OCI-LY1 (cell line): ENCODE data around the gene OR13C8.

ENCODE experiments used
- H2AFZ ChIP-seq: fragments of 200-600 bp; sonication (generic), shearing (Covaris generic); 2 replicates; pipeline ENCODE4 v1.6.0; 2014; ENCODE audit warnings: antibody characterized with exemption, mild to moderate bottlenecking, low read length
- H3F3A ChIP-seq: fragments of 200-600 bp; sonication (generic), shearing (Covaris generic); 2 replicates; pipeline ENCODE4 v1.6.0; 2014; ENCODE audit warnings: mild to moderate bottlenecking, antibody characterized with exemption, low read length, moderate library complexity; ENCODE audit not compliant: insufficient read depth
- H3K27ac ChIP-seq: fragments of 200-600 bp; sonication (generic); 2 replicates; pipeline ENCODE4 v1.5.1; 2014; ENCODE audit warnings: low read length, mixed run types, mild to moderate bottlenecking, low read depth; ENCODE audit not compliant: poor library complexity, severe bottlenecking
- H3K27me3 ChIP-seq: fragments of 200-600 bp; sonication (generic); 2 replicates; pipeline ENCODE4 v1.6.0; 2014; ENCODE audit warnings: antibody characterized with exemption, mild to moderate bottlenecking, low read length, moderate library complexity; ENCODE audit not compliant: insufficient read depth
- H3K36me3 ChIP-seq: fragments of 200-600 bp; sonication (generic); 2 replicates; pipeline ENCODE4 v1.6.1; 2014; ENCODE audit warnings: mild to moderate bottlenecking, antibody characterized with exemption, low read length, moderate library complexity, mixed read lengths; ENCODE audit not compliant: insufficient read depth
- H3K4me1 ChIP-seq: fragments of 200-600 bp; sonication (generic); 2 replicates; pipeline ENCODE4 v1.5.1; 2014; ENCODE audit warnings: mild to moderate bottlenecking, low read length, moderate library complexity; ENCODE audit not compliant: insufficient read depth, severe bottlenecking
- H3K4me2 ChIP-seq: fragments of 200-600 bp; sonication (generic), shearing (Covaris generic); 2 replicates; pipeline ENCODE4 v1.6.1; 2014; ENCODE audit warnings: low read length
- H3K4me3 ChIP-seq: fragments of 200-600 bp; sonication (generic); 2 replicates; pipeline ENCODE4 v1.5.1; 2014; ENCODE audit warnings: low read length, low read depth, mild to moderate bottlenecking, mixed read lengths; ENCODE audit not compliant: poor library complexity, severe bottlenecking
- H3K79me2 ChIP-seq: fragments of 200-600 bp; shearing (Covaris generic); 2 replicates; pipeline ENCODE4 v1.6.1; 2016; ENCODE audit warnings: mixed run types, low read length, mixed read lengths; ENCODE audit not compliant: insufficient read depth
- H3K9ac ChIP-seq: fragments of 200-600 bp; sonication (generic), shearing (Covaris generic); 2 replicates; pipeline ENCODE4 v1.6.1; 2014; ENCODE audit warnings: mild to moderate bottlenecking, low read length, mixed read lengths
- H3K9me2 ChIP-seq: fragments of 200-600 bp; sonication (generic), shearing (Covaris generic); 2 replicates; pipeline ENCODE4 v1.6.1; 2014; ENCODE audit warnings: low read depth, mild to moderate bottlenecking, low read length, mixed read lengths
- H3K9me3 ChIP-seq: fragments of 200-600 bp; shearing (Covaris generic); 2 replicates; pipeline ENCODE4 v1.6.1; 2014; ENCODE audit warnings: low read length, mixed read lengths
- H4K20me1 ChIP-seq: fragments of 200-600 bp; sonication (generic), shearing (Covaris generic); 2 replicates; pipeline ENCODE4 v1.6.0; 2016; ENCODE audit warnings: mild to moderate bottlenecking, low read length; ENCODE audit not compliant: insufficient read depth
- EZH2 ChIP-seq: fragments of 200-600 bp; sonication (generic), shearing (Covaris generic); IDR thresholded peaks from 2 replicates; pipeline ENCODE4 v1.8.0; 2017; ENCODE audit warnings: borderline replicate concordance, mixed run types, mild to moderate bottlenecking, antibody characterized with exemption, low read length, moderate library complexity, mixed read lengths
- TF ChIP-seq, protein P1 (sequence below): fragments of 200-600 bp; sonication (generic), shearing (Covaris generic); IDR thresholded peaks from 2 replicates; pipeline ENCODE4 v1.5.1; 2017; ENCODE audit warnings: mild to moderate bottlenecking, antibody characterized with exemption, low read length, moderate library complexity, mixed read lengths

OR13C8 gene

DNA sequence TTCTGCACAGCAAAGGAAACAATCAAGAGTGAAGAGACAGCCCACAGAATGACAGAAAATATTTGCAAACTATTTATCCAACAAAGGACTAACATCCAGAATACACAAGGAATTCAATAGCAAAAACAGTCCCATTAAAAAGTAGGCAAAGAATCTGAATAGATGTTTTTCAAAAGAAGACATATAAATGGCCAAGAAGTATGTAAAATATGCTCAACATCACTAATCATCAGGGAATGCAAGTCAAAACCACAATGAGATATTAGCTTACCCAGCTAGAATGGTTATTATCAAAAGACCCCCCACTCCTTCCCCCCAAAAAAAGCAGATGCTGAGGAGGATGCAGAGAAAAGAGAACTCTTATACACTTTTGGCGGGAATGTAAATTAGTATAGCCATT lies 13.4 kb upstream of the OR13C8 start:
- TF ChIP-seq EZH2 = no peak
- TF ChIP-seq, protein P1, sequence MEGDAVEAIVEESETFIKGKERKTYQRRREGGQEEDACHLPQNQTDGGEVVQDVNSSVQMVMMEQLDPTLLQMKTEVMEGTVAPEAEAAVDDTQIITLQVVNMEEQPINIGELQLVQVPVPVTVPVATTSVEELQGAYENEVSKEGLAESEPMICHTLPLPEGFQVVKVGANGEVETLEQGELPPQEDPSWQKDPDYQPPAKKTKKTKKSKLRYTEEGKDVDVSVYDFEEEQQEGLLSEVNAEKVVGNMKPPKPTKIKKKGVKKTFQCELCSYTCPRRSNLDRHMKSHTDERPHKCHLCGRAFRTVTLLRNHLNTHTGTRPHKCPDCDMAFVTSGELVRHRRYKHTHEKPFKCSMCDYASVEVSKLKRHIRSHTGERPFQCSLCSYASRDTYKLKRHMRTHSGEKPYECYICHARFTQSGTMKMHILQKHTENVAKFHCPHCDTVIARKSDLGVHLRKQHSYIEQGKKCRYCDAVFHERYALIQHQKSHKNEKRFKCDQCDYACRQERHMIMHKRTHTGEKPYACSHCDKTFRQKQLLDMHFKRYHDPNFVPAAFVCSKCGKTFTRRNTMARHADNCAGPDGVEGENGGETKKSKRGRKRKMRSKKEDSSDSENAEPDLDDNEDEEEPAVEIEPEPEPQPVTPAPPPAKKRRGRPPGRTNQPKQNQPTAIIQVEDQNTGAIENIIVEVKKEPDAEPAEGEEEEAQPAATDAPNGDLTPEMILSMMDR = no peak
- H3K4me2 ChIP-seq = no peak overlapping the region

DNA sequence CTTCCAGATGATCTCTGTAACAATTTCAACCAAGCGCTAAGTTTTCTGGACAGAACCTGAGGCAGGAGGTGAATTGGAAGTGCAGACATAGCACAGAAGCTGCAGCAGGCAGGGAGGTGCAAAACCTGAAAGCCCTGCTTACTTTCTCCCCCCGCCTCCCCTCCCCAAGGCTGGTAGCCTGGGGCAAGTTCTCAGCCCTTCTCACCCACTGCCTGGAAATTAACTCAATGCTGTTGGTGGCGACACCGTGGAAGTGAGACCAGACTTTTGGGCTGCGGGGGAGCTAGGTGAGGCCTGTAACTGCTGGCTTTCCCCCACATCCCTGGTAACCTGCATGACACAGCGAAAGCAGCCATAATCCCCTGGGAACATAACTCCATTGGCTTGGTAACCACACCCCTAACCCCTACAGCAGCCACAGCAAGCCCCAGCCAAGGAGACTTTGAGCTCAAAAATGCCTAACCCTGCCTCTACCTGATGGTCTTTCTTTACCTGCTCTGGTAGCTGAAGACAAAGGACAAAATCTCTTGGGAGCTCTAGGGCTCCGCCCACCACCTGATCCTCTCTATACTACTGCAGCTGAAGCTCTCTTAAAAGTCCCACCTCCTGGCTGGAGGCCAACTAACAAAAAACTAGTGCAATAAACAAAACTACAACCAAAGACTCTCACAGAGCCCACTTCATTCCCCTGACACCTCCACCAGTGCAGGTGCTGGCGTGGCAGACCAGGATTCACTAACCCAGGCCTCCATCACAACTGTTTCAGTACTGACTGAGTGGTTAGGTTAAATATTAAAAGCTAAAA lies 11.9 kb upstream of the OR13C8 start:
- Histone ChIP-seq H3K27ac (no peak overlapping the region), H4K20me1 (no peaks in the 10 kb centered on the region), H3K4me1 (no peaks in the 10 kb centered on the region)

More for the DNA sequence above, 13.4 kb upstream of the OR13C8 start:
- H3K9ac ChIP-seq = no peak overlapping the region
- H4K20me1 ChIP-seq = no peaks in the 10 kb centered on the region
- H3F3A ChIP-seq = no peaks in the 10 kb centered on the region
- no peaks in the 10 kb centered on the region for H3K36me3 ChIP-seq
- H3K4me1 ChIP-seq = no peaks in the 10 kb centered on the region
- no peaks in the 10 kb centered on the region for H3K9me3 ChIP-seq
- no peak overlapping the region for H3K4me3 ChIP-seq
- H3K79me2 ChIP-seq = no peaks in the 10 kb centered on the region
- no peaks in the 10 kb centered on the region for H3K27me3 ChIP-seq
- no peaks in the 10 kb centered on the region for H3K9me2 ChIP-seq
- no peak overlapping the region for H3K27ac ChIP-seq
- no peak overlapping the region for H2AFZ ChIP-seq

DNA sequence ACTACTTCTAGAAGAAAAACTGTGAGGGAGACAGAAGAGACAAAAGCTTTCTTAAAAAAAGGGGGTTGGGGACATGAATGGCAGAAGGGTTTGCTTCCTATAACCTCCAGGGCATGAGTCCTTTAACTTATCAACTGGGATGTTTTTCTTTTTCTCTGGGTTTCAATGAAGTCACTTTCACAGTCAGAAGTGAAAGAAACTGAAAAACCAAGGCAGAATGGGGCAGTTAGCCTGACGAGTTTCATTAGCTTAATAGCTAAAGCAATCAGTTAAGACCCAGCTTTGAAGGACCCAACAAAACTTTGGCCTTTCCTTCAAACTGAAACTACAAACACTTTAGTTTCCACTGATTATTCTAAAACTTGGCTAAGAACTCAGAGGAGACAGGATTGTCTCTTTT lies 4.6 kb upstream of the OR13C8 start:
- H2AFZ ChIP-seq = no peak overlapping the region
- TF ChIP-seq, protein P1 = no peak
- TF ChIP-seq EZH2 = no peak

More for the DNA sequence above, 11.9 kb upstream of the OR13C8 start:
- no peaks in the 10 kb centered on the region for H3K79me2 ChIP-seq
- H3K4me3 ChIP-seq = no peak overlapping the region
- no peaks in the 10 kb centered on the region for H3K9me2 ChIP-seq
- H3F3A ChIP-seq = no peaks in the 10 kb centered on the region
- H3K9ac ChIP-seq = no peak overlapping the region
- TF ChIP-seq, protein P1 = no peak
- no peak for TF ChIP-seq EZH2
- H3K27me3 ChIP-seq = no peaks in the 10 kb centered on the region
- no peaks in the 10 kb centered on the region for H3K36me3 ChIP-seq
- no peak overlapping the region for H3K4me2 ChIP-seq
- no peaks in the 10 kb centered on the region for H3K9me3 ChIP-seq
- no peak overlapping the region for H2AFZ ChIP-seq

More for the DNA sequence above, 4.6 kb upstream of the OR13C8 start:
- Histone ChIP-seq H3K9me2 (no peaks in the 10 kb centered on the region), H3K4me1 (no peaks in the 10 kb centered on the region), H3K36me3 (no peaks in the 10 kb centered on the region), H3K27me3 (no peaks in the 10 kb centered on the region), H3K4me2 (no peak overlapping the region), H4K20me1 (no peaks in the 10 kb centered on the region), H3K9ac (no peak overlapping the region), H3K9me3 (no peaks in the 10 kb centered on the region), H3F3A (no peaks in the 10 kb centered on the region), H3K4me3 (no peak overlapping the region), H3K27ac (no peak overlapping the region), H3K79me2 (no peaks in the 10 kb centered on the region)
